Measurements from ENCODE around the gene DMBT1. TPM values are rescaled to one million over a fixed set of nuclear protein-coding genes. Genes with fewer than 3 reads are reported as not detected.

Gene DMBT1
- total RNA-seq, 4 donors from 2014 or later, result 0.10 to 0.13 TPM; not detected in 2

DNA sequence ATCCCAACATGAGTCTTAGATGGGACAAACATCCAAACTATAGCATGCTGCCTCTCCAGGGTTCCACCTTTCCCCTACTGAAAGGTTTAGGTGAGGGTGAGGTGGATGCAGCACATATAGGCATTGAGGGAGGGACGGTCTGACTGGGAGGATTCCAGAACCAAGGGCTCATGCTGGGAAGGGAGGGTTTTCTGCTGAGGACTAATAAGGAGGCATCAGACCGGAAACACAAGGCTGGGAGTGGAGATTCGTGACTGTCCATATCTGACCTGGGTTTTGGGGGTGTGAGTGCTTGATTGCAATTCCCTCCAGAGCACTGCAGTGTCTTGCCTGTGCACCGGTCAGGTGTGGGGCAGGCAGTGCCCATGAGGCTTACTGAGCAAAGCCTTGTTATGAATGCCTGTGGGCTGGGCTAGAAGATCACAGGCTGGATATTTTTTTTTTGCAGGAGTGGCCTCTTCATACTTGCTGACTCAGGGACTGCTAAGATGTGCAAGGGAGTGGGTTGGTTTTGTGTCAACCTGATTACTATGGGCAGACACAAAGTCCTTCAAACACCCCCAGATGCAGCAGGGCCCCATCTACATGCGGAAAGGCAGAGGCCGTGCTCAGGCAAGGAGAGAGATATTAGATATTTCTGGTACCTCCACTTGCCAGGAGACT, 26.7 kb downstream of the DMBT1 start:
- TF ChIP-seq, protein P1, sequence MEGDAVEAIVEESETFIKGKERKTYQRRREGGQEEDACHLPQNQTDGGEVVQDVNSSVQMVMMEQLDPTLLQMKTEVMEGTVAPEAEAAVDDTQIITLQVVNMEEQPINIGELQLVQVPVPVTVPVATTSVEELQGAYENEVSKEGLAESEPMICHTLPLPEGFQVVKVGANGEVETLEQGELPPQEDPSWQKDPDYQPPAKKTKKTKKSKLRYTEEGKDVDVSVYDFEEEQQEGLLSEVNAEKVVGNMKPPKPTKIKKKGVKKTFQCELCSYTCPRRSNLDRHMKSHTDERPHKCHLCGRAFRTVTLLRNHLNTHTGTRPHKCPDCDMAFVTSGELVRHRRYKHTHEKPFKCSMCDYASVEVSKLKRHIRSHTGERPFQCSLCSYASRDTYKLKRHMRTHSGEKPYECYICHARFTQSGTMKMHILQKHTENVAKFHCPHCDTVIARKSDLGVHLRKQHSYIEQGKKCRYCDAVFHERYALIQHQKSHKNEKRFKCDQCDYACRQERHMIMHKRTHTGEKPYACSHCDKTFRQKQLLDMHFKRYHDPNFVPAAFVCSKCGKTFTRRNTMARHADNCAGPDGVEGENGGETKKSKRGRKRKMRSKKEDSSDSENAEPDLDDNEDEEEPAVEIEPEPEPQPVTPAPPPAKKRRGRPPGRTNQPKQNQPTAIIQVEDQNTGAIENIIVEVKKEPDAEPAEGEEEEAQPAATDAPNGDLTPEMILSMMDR (IDR thresholded peaks at IDR 0.05), result no peak
- peak in 1 of 2 donors; percentile 18 for TF ChIP-seq POLR2A (IDR thresholded peaks at IDR 0.05)
- DNase-seq, result peak; percentile 21 to 44
- Histone ChIP-seq H3K27ac (no peak overlapping the region), H3K9me3 (no peaks in the 10 kb centered on the region), H3K36me3 (no peaks in the 10 kb centered on the region), H3K4me3 (replicated peaks in 1 of 3) (no peak overlapping the region), H3K27me3 (no peaks in the 10 kb centered on the region), H3K4me1 (peaks cover 0 to 15% of the 10 kb centered on the region in 2 donors)
- intact Hi-C loops (cut with DNase I), result no loop called here
- WGBS, 2 donors, result 71 to 73% methylated on average over 3 to 6 of the region's 6 CpGs

DNA sequence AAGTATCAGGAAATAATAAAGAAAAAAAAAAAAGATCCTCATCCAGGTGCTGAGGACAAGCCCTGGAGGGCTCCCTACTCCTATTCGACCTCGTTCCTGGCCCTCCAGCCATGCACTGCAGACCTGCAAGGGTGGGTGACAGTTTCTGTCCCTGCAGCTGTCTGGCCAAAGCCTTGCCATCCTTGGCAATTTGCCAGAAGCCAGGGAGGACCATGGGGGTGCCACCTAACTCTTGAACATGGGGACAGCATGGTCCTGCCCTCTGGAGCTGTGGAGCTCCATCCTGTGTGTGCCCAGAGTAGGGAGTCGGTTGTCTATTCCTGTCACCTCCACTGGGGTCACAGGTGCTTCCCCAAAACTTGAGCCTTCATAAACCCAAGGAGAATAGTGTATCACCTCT, 27.8 kb downstream of the DMBT1 start:
- WGBS, 2 donors, result 80 to 90% methylated on average over 1 to 2 of the region's 3 CpGs
- intact Hi-C loops (cut with DNase I), result no loop called here
- TF ChIP-seq, protein P1 (IDR thresholded peaks at IDR 0.05), result no peak
- no peak for TF ChIP-seq POLR2A (IDR thresholded peaks at IDR 0.05)
- H3K4me1 ChIP-seq, result peaks cover 0 to 15% of the 10 kb centered on the region in 2 donors
- DNase-seq, result no peak
- no peaks in the 10 kb centered on the region for H3K36me3 ChIP-seq
- H3K4me3 ChIP-seq (replicated peaks in 1 of 3), result no peak overlapping the region
- no peak overlapping the region for H3K27ac ChIP-seq
- no peaks in the 10 kb centered on the region for H3K27me3 ChIP-seq
- no peaks in the 10 kb centered on the region for H3K9me3 ChIP-seq

DNA sequence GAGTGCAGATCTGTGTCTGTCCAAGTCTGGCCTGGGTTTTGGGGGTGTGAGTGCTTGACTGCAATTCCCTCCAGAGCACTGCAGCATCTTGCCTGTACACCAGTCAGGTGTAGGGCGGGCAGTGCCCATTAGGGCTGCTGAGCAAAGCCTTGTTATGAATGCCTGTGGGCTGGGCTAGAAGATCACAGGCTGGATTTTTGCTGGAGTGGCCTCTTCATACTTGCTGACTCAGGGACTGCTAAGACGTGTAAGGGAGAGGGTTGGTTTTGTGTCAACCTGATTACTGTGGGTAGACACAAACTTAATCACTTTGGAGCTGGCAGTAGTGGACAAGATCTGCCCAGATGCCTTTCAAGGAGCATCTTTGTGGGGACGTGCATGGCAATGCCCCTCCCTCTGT, 29.6 kb downstream of the DMBT1 start:
- H3K9me3 ChIP-seq, result no peaks in the 10 kb centered on the region
- no peak overlapping the region for H3K4me3 ChIP-seq (replicated peaks in 1 of 3)
- peaks cover 0 to 15% of the 10 kb centered on the region in 2 donors for H3K4me1 ChIP-seq
- intact Hi-C loops (cut with DNase I), result no loop called here
- no peaks in the 10 kb centered on the region for H3K36me3 ChIP-seq
- TF ChIP-seq POLR2A (IDR thresholded peaks at IDR 0.05), result no peak
- TF ChIP-seq, protein P1 (IDR thresholded peaks at IDR 0.05), result no peak
- 19 to 46% methylated on average over 2 to 3 of the region's 3 CpGs for WGBS, 2 donors
- no peaks in the 10 kb centered on the region for H3K27me3 ChIP-seq
- H3K27ac ChIP-seq, result no peak overlapping the region
- peak; percentile 47 to 77 for DNase-seq

DNA sequence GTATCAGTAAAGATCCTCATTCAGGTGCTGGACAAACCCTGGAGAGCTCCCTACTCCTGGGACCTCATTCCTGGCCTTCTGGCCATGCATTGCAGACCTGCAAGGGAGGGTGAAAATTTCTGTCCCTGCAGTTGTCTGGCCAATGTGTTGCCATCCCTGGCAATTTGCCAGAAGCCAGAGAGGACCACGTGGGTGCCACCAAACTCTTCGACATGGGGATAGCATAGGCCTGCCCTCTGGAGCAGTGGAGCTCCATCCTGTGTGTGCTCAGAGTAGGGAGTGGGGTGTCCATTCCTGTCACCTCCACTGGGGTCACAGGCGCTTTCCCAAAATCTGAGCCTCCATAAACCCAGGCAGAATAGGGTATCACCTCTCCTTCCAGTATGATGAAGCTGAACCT, 31.2 kb downstream of the DMBT1 start:
- intact Hi-C loops (cut with DNase I), result no loop called here
- Histone ChIP-seq H3K4me1 (peaks cover 0 to 15% of the 10 kb centered on the region in 2 donors), H3K27ac (no peak overlapping the region), H3K27me3 (no peaks in the 10 kb centered on the region), H3K9me3 (no peaks in the 10 kb centered on the region), H3K4me3 (replicated peaks in 1 of 3) (no peak overlapping the region), H3K36me3 (no peaks in the 10 kb centered on the region)
- no peak for DNase-seq
- 100% methylated on average over 1 of the region's 3 CpGs; no CpG with 5 or more reads in 1 of the 2 donors for WGBS, 2 donors
- TF ChIP-seq POLR2A (IDR thresholded peaks at IDR 0.05), result no peak
- TF ChIP-seq, protein P1 (IDR thresholded peaks at IDR 0.05), result no peak

DNA sequence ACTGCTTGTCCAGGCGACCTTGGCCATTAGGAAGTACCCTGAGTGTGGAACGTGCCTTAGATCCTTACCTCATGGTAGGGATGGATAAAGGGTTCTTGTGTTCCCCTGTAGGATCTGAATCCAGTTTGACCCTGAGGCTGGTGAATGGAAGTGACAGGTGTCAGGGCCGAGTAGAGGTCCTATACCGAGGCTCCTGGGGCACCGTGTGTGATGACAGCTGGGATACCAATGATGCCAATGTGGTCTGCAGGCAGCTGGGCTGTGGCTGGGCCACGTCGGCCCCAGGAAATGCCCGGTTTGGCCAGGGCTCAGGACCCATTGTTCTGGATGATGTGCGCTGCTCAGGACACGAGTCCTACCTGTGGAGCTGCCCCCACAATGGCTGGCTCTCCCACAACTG, 31.6 kb downstream of the DMBT1 start:
- Histone ChIP-seq H3K27me3 (no peaks in the 10 kb centered on the region), H3K4me3 (replicated peaks in 1 of 3) (no peak overlapping the region), H3K36me3 (no peaks in the 10 kb centered on the region), H3K27ac (no peak overlapping the region), H3K9me3 (no peaks in the 10 kb centered on the region), H3K4me1 (peaks cover 0 to 12% of the 10 kb centered on the region in 2 donors)
- DNase-seq, result no peak
- WGBS, 2 donors, result 96 to 100% methylated on average over 2 to 4 of the region's 10 CpGs
- intact Hi-C loops (cut with DNase I), result no loop called here
- TF ChIP-seq, protein P1 (IDR thresholded peaks at IDR 0.05), result no peak
- TF ChIP-seq POLR2A (IDR thresholded peaks at IDR 0.05), result no peak
